Neural progenitor cell (in vitro differentiated cells): ENCODE measurements around the gene LOXHD1.

Experiments
- CTCF ChIP-seq: fragments of 200-600 bp; sonication (generic); IDR thresholded peaks from 2 replicates; pipeline ENCODE4 v1.5.1; 2017; ENCODE audit warnings: antibody characterized with exemption, mild to moderate bottlenecking
- EZH2 ChIP-seq: fragments of 200-600 bp; sonication (generic); IDR thresholded peaks from 2 replicates; pipeline ENCODE4 v1.6.1; 2017; ENCODE audit warnings: antibody characterized with exemption, mild to moderate bottlenecking, moderate library complexity
- EZH2phosphoT487 ChIP-seq: fragments of 200-600 bp; sonication (generic); IDR thresholded peaks from 2 replicates; pipeline ENCODE4 v1.6.1; 2017; ENCODE audit warnings: antibody characterized with exemption

- TF ChIP-seq CTCF = peak; percentile 70
- no peak for TF ChIP-seq EZH2
- TF ChIP-seq EZH2phosphoT487 = no peak
These were observed 101.3 kb downstream of the LOXHD1 start for GRCh38 chr18:46555724-46556123.
